GM23338 (cell line): ENCODE results near the gene MLF2.

Source experiments
- CREB1 ChIP-seq: fragments of 250-450 bp; sonication (Bioruptor Pico); IDR thresholded peaks from 2 replicates; pipeline ENCODE4 v1.5.0; 2020; ENCODE audit warnings: low read depth, mild to moderate bottlenecking, moderate library complexity
- CTCF ChIP-seq, 2 experiments: fragments of 200-600 bp in 1 of 2; sonication (generic) in 1 of 2; conservative IDR thresholded peaks; 2 replicates each; pipeline versions ENCODE4 v1.5.1 to v1.6.1; 2016 to 2017; ENCODE audit warnings: antibody characterized with exemption in 2 of 2, low read depth in 2 of 2, mild to moderate bottlenecking in 2 of 2, moderate library complexity in 1 of 2
- ETS1 ChIP-seq: IDR thresholded peaks from 2 replicates; pipeline ENCODE4 v1.6.1; 2016; ENCODE audit warnings: antibody characterized with exemption
- EZH2 ChIP-seq: fragments of 200-600 bp; sonication (generic); IDR thresholded peaks from one replicate; pipeline ENCODE4 v1.8.0; 2017; ENCODE audit warnings: antibody characterized with exemption, mild to moderate bottlenecking, low read depth; ENCODE audit not compliant: unreplicated experiment
- EZH2phosphoT487 ChIP-seq: fragments of 200-600 bp; sonication (generic); IDR thresholded peaks from one replicate; pipeline ENCODE4 v1.8.1; 2018; ENCODE audit warnings: antibody characterized with exemption; ENCODE audit not compliant: unreplicated experiment
- NANOG ChIP-seq: IDR thresholded peaks from 2 replicates; pipeline ENCODE4 v1.6.1; 2016; ENCODE audit warnings: antibody characterized with exemption, borderline replicate concordance
- POLR2AphosphoS5 ChIP-seq: IDR thresholded peaks from 2 replicates; pipeline ENCODE4 v1.6.1; 2016; ENCODE audit warnings: antibody characterized with exemption, low read depth
- REST ChIP-seq: IDR thresholded peaks from one replicate; pipeline ENCODE4 v1.6.1; 2018; ENCODE audit warnings: antibody characterized with exemption; ENCODE audit not compliant: unreplicated experiment
- STAT1 ChIP-seq: IDR thresholded peaks from one replicate; pipeline ENCODE4 v1.6.1; 2016; ENCODE audit warnings: antibody characterized with exemption; ENCODE audit not compliant: unreplicated experiment
- ZNF114 ChIP-seq: fragments of 250-450 bp; sonication (Bioruptor Pico); IDR thresholded peaks from 2 replicates; pipeline ENCODE4 v1.5.0; 2020; ENCODE audit warnings: mild to moderate bottlenecking, moderate library complexity
- ZNF331 ChIP-seq: fragments of 250-450 bp; sonication (Bioruptor Pico); IDR thresholded peaks from 2 replicates; pipeline ENCODE4 v1.5.0; 2020; ENCODE audit warnings: low read depth, mild to moderate bottlenecking, moderate library complexity
- ZNF462 ChIP-seq: fragments of 250-450 bp; sonication (Bioruptor Pico); IDR thresholded peaks from 2 replicates; pipeline ENCODE4 v1.5.0; 2020; ENCODE audit warnings: mild to moderate bottlenecking, moderate library complexity

GRCh38 chr12:6788972-6789924 lies 36.3 kb upstream of the MLF2 start, which contains the start of gene CD4:
- TF ChIP-seq EZH2phosphoT487, result no peak
- no peak for TF ChIP-seq CTCF (conservative IDR thresholded peaks at IDR 0.05; ENCODE audit: low read depth in 2 of 2)
- TF ChIP-seq REST, result no peak
- no peak for TF ChIP-seq EZH2
- TF ChIP-seq POLR2AphosphoS5, result no peak
- TF ChIP-seq ZNF462 (CRISPR knock-in tag), result no peak
- TF ChIP-seq NANOG, result no peak
- TF ChIP-seq CREB1, result no peak
- TF ChIP-seq ETS1, result no peak
- TF ChIP-seq STAT1, result no peak
- TF ChIP-seq ZNF114 (CRISPR knock-in tag), result no peak
- no peak for TF ChIP-seq ZNF331 (CRISPR knock-in tag)
